ENCODE results near the gene RAB3GAP1. TPM values are rescaled to one million over a fixed set of nuclear protein-coding genes. Genes with fewer than 3 reads are reported as not detected.

Gene RAB3GAP1
- total RNA-seq, 4 donors from 2014 or later = 59.3 to 66.9 (median 63.6) TPM

DNA sequence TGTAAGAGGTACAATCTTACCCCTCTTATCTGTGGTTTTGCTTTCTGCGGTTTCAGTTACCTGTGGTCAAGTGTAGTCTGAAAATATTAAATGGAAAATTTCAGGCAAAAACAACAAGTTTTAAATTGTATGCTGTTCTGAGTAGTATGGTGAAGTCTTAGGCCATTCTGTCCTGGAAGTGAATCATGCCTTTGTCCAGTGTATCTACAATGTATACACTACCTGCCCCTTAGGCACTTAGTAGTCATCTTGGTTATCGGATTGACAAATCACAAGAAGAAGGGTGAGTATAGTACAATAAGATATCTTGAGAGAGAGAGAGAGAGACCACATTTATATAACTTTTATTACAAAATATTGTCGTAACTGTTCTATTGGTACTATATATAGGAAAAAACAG is 43.5 kb downstream of the RAB3GAP1 start:
- no peaks in the 10 kb centered on the region for H3K27me3 ChIP-seq
- no peak overlapping the region for H3K27ac ChIP-seq (replicated peaks in 1 of 4)
- H3K36me3 ChIP-seq = peaks cover 0 to 42% (median 30%) of the 10 kb centered on the region in 4 donors
- WGBS = 96% methylated on average over 3 of the region's 3 CpGs
- DNase-seq (ENCODE audit: extremely low spot score) = no peak
- no peak overlapping the region for H3K4me3 ChIP-seq
- H3K4me1 ChIP-seq = peaks cover 0 to 11% (median 9%) of the 10 kb centered on the region in 4 donors
- no peak for TF ChIP-seq EP300 (IDR thresholded peaks at IDR 0.05)
- no peak for TF ChIP-seq POLR2A (IDR thresholded peaks at IDR 0.05; ENCODE audit: low read depth)
- TF ChIP-seq, protein P1, sequence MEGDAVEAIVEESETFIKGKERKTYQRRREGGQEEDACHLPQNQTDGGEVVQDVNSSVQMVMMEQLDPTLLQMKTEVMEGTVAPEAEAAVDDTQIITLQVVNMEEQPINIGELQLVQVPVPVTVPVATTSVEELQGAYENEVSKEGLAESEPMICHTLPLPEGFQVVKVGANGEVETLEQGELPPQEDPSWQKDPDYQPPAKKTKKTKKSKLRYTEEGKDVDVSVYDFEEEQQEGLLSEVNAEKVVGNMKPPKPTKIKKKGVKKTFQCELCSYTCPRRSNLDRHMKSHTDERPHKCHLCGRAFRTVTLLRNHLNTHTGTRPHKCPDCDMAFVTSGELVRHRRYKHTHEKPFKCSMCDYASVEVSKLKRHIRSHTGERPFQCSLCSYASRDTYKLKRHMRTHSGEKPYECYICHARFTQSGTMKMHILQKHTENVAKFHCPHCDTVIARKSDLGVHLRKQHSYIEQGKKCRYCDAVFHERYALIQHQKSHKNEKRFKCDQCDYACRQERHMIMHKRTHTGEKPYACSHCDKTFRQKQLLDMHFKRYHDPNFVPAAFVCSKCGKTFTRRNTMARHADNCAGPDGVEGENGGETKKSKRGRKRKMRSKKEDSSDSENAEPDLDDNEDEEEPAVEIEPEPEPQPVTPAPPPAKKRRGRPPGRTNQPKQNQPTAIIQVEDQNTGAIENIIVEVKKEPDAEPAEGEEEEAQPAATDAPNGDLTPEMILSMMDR (IDR thresholded peaks at IDR 0.05) = no peak
- TF ChIP-seq POLR2AphosphoS5 (IDR thresholded peaks at IDR 0.05) = no peak
- H3K9me3 ChIP-seq = no peaks in the 10 kb centered on the region
- intact Hi-C loops (cut with DNase I) = no loop called here

DNA sequence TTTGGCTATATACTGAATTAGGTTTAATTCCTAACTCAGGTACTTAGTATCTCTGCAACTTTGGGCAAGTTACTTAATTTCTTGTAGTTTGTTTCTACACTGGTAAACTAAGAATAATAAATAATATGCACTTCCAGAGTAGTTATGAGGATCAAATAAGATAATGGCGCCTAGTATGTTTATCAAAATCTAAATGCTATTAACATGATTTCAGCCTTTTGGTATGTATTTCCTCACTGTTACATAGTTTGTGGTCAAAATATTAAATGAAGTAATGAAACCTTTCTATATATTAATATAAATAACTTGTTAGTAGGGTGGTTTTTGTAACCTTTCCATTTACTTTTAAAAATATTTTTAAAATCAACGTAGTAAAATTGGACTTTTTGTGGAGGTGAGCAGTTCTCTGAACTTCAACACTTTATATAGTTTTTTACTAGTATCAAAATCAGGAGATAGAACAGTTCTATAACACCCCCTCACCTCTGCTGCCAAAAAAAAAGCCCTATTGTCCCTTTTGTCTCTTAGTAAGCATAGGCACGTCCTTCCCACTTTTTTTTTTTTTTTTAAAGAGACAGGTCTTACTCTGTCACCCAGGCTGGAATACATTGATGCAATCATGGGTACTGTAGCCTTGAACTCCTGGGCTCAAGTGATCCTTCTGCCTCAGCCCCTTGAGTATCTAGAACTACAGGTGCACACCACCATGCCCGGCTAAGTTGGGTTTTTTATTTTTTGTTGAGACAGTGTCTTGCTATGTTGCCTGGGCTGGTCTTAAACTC is 44.8 kb downstream of the RAB3GAP1 start:
- Histone ChIP-seq H3K27ac (replicated peaks in 1 of 4) (no peak overlapping the region), H3K4me3 (no peak overlapping the region), H3K4me1 (peaks cover 0 to 14% (median 9%) of the 10 kb centered on the region in 4 donors), H3K9me3 (no peaks in the 10 kb centered on the region), H3K36me3 (peaks cover 0 to 42% (median 30%) of the 10 kb centered on the region in 4 donors), H3K27me3 (no peaks in the 10 kb centered on the region)
- DNase-seq (ENCODE audit: extremely low spot score) = no peak
- WGBS = 90% methylated on average over 4 of the region's 4 CpGs
- intact Hi-C loops (cut with DNase I) = no loop called here
- TF ChIP-seq, protein P1 (IDR thresholded peaks at IDR 0.05) = no peak

DNA sequence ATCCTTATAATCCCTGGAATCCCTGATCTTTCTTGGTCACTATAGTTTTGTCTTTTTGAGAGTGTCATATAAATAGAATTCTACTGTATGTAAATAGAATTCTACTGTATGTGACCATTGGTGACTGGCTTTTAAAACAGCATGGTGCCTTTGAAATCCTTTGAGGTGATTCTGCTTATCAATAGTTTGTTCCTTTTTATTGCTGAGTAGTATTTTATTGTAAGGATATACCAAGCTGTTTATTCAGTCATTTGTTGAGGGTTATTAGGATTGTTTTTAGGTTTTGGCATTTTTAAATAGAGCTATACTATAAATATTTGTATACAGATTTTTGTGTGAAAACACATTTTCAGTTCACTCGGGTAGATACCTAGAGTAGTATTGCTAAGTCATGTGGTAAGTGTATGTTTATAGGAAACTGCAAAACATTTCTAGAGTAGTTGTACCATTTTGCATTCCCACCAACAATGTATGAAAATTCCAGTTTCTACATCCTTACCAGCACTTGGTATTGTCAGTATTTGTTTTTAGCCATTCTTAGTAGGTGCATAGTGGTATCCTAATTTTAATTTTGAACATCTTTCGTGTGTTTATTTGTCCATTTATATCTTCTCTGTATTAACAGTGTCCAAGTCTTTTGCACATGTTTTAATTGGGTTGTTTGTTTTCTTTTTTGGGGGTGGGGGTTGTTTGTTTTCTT is 45.6 kb downstream of the RAB3GAP1 start:
- intact Hi-C loops (cut with DNase I) = no loop called here

DNA sequence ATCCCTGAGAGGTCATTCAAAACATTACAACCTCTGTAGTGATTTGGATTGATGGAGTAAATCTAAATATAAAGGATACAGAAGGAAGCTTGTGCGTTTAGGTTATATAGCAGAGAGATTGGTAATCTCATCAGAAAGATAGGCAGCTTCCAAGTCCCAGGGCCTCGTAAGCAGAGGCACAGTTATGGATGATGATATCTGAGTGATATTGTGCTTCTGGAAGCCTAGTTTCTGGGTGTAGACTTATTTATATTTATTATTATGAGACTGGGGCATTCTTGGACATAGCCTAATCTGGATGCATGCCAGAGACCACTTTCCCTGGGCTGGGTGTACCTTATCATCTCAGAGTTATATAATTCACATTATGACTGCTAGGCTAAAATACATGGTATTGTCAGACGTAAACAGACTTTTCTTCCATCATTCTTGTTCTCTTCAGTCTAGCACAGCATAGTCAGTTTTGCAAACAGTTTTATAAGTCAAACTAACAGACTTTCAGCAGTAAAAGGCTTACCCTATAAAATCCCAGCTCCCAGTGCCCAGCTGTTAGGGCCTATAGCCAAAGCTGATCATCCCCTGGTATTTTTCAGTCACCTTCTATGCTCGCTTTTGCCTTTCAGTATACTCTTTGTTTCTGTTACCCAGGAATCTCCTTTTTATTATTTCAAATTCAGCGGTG is 47.9 kb downstream of the RAB3GAP1 start:
- TF ChIP-seq EP300 (IDR thresholded peaks at IDR 0.05) = no peak
- no peak for TF ChIP-seq POLR2A (IDR thresholded peaks at IDR 0.05; ENCODE audit: low read depth)
- TF ChIP-seq, protein P1 (IDR thresholded peaks at IDR 0.05) = no peak
- TF ChIP-seq POLR2AphosphoS5 (IDR thresholded peaks at IDR 0.05) = no peak
- intact Hi-C loops (cut with DNase I) = no loop called here
- no peak for DNase-seq (ENCODE audit: extremely low spot score)
- Histone ChIP-seq H3K4me1 (peaks cover 6 to 14% (median 9%) of the 10 kb centered on the region in 4 donors), H3K36me3 (peaks cover 0 to 27% (median 11%) of the 10 kb centered on the region in 4 donors), H3K27ac (replicated peaks in 1 of 4) (no peak overlapping the region), H3K9me3 (no peaks in the 10 kb centered on the region), H3K4me3 (peak overlapping the region in 1 of 4 donors; percentile 16), H3K27me3 (no peaks in the 10 kb centered on the region)
- 69% methylated on average over 5 of the region's 5 CpGs for WGBS

More for the DNA sequence above, 45.6 kb downstream of the RAB3GAP1 start:
- Histone ChIP-seq H3K4me3 (no peak overlapping the region), H3K27me3 (no peaks in the 10 kb centered on the region), H3K36me3 (peaks cover 0 to 35% (median 25%) of the 10 kb centered on the region in 4 donors), H3K9me3 (no peaks in the 10 kb centered on the region), H3K4me1 (peaks cover 0 to 14% (median 9%) of the 10 kb centered on the region in 4 donors), H3K27ac (replicated peaks in 1 of 4) (no peak overlapping the region)
- no peak for DNase-seq (ENCODE audit: extremely low spot score)
- WGBS = 100% methylated on average over 2 of the region's 2 CpGs
- TF ChIP-seq POLR2AphosphoS5 (IDR thresholded peaks at IDR 0.05) (no peak), POLR2A (IDR thresholded peaks at IDR 0.05; ENCODE audit: low read depth) (no peak), EP300 (IDR thresholded peaks at IDR 0.05) (no peak)
- TF ChIP-seq, protein P1 (IDR thresholded peaks at IDR 0.05) = no peak

Data from esophagus muscularis mucosa (tissue), 4 donors.